NCI-H460 (cell line): ENCODE data around the gene STUM. TPM values are rescaled to one million over a fixed set of nuclear protein-coding genes. Genes with fewer than 3 reads are reported as not detected.
"Not testable (repeated sequence)": the region's sequence is repeated elsewhere in the genome, so short reads cannot be mapped to it uniquely, and the experiment has no call there.

ENCODE experiments used
- DNase-seq: peaks from one replicate; pipeline ENCODE4 v3.0.0-alpha.2; 2016; ENCODE audit warnings: low read depth; ENCODE audit errors: extremely low read depth
- polyA plus RNA-seq: library from polyadenylated mRNA; depleted of rRNA; stranded (reverse); fragments of >200 nt; gene quantifications from 2 replicates; pipeline ENCODE4 v1.2.3, GENCODE V29; 2014; cell fraction: nucleus; rRNA removed
- total RNA-seq: library from RNA; depleted of rRNA; stranded (reverse); fragments of >200 nt; shearing (Covaris generic); gene quantifications from 2 replicates; pipeline ENCODE4 v1.2.3, GENCODE V29; 2014; rRNA removed

STUM gene, protein sequence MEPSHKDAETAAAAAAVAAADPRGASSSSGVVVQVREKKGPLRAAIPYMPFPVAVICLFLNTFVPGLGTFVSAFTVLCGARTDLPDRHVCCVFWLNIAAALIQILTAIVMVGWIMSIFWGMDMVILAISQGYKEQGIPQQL
- total RNA-seq: not detected in 2 replicates
- polyA plus RNA-seq: not detected in 2 replicates

DNA sequence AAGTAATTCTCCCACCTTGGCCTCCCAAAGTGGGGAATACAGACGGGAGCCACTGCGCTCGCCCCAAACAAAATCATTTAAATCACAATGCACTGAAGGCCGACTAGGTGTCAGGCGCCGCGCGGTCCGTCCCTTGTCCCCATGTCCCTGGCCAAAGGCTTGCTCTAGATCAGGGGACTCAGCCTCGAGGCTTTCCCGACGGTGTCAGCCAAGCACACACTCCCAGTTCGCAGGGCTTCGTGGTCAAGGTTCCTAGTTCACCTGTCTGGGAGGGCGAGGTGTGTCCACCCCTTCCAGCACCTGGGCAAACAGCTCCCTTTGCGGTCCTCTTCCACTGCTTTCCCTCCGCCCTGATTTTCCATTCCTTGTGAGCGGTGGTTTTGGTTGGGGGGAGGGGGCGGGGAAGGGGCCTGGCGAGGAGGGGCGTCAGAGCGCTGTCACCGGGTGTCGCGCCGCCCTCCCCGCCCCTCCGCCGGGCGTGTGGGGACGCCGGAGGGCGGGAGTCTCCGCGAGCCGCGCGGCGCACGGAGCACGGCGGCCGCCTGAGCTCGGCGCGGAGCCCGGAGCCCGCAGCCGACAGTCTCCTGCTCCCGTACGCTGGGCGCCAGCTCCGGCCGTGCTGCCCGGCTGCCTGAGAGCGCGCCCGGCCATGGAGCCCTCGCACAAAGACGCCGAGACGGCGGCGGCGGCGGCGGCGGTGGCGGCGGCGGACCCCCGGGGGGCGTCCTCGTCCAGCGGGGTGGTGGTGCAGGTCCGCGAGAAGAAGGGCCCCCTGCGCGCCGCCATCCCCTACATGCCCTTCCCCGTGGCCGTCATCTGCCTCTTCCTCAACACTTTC lies at the start of gene STUM:
Gene STUM (plus strand): TSS at position 509 of the 838 bp plus-strand sequence. CDS start 141 bp downstream, at position 650.
- no peak for DNase-seq

DNA sequence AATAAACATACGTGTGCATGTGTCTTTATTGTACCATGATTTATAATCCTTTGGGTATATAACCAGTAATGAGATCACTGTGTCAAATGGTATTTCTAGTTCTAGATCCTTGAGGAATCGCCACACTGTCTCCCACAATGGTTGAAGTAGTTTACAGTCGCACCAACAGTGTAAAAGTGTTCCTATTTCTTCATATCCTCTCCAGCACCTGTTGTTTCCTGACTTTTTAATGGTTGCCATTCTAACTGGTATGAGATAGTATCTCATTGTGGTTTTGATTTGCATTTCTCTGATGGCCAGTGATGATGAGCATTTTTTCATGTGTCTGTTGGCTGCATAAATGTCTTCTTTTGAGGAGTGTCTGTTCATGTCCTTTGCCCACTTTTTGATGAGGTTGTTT lies 48.9 kb upstream of the STUM start:
- DNase-seq: not testable (repeated sequence)

- DNase-seq: no peak
Measured at GRCh38 chr1:226506021-226506420, 42.5 kb upstream of the STUM start.

DNA sequence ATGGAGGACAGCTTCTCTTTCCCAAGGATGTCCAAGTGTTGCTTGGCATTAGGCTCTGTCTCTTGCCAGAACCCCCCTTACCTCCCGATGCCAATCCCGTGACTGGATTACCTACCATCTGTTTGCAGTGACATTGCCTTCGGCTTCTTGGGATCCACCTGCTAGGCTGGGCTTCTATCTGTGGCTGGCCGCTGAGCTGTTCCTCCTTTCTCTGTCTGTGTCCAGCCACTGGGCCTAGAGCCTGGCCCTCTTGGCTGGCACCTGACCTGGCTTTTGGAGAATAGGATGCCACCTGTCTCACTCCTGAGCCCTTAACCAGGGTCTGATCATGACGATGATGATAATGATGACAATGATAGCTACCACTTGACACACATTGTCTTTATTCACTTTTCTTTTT lies 41.6 kb upstream of the STUM start:
- no peak for DNase-seq

DNA sequence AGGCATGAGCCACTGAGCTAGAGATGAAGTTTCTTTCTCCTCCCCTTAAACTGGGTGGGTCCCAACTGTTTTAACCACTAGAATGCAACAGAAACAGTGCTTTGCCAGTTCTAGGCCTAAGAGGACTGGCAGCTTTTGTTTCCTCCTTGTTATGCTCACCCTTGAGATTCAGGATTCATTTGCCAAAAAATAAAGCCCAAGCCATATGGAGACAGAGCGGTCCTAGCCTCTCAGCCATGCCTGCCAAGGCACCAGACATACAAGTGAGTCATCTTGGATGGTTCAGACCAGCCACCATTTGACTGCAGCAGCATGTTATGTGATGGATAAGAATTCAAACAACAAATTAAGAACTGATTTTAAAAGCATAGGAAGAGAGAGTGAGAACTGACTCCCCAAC lies 38.1 kb upstream of the STUM start:
- DNase-seq: no peak

GRCh38 chr1:226511296-226511695 lies 37.3 kb upstream of the STUM start:
- no peak for DNase-seq

GRCh38 chr1:226512076-226512728 lies 36.4 kb upstream of the STUM start:
- no peak for DNase-seq

DNA sequence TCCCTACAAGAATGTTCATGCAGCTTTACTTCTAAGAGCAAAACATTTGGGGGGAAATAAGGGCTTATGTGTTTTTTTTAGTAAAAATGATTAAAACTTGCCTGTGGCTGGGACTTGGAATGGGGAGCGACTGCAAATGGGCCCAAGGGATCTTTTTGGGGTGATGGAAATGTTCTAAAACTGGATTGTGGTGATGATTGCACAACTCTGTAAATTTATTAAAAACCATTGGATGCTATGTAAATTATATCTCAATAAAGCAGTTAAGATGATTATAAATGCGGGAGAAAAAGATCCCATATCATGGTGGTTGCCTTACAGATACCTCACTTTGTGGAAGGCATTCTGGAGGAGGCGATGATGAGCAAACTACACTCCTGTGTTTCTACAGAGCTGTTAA lies 30.2 kb upstream of the STUM start:
- no peak for DNase-seq

- DNase-seq: no peak
Measured at GRCh38 chr1:226519135-226519534, 29.4 kb upstream of the STUM start.

DNA sequence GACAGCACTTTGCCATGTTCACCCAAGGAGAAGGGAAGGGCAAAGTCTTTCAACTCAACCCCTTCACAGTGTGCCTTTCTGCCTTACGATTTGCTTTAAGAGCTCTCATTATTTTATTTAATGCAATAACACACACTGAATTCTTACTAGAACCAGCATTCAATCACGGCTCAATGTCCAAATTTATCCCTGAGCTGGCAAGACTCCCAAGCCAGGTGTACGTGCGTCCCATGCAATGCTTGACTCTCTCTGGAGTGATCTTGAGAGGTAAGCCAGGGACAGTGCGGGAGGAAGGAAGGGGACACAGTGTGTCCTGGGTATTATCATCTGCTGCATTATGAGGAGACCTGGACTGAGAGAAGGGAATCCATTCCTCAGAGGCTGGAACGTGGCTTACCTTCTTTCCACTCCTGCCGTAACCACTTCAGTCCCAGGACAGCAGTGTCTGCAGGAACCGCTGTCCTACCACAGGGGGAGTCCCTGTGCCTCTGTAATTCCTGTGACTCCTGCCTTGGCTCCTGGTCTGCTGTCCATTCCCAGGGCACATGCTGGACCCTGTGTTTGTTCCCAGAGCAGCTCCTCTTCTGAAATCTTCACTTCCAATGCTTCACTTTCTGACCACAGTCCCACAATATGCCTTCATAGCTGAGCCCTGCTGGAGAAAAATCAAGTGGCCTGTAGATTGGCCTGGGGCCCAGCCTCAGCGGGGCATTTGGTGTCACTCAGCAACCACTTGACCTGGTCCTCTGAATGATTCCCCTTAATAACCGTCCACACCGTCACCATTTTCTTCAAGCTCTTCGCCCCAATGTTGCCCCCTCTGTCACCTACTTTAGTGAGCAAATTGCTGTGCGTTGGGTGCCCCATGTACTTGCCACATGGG lies 28.6 kb upstream of the STUM start:
- DNase-seq: no peak

DNA sequence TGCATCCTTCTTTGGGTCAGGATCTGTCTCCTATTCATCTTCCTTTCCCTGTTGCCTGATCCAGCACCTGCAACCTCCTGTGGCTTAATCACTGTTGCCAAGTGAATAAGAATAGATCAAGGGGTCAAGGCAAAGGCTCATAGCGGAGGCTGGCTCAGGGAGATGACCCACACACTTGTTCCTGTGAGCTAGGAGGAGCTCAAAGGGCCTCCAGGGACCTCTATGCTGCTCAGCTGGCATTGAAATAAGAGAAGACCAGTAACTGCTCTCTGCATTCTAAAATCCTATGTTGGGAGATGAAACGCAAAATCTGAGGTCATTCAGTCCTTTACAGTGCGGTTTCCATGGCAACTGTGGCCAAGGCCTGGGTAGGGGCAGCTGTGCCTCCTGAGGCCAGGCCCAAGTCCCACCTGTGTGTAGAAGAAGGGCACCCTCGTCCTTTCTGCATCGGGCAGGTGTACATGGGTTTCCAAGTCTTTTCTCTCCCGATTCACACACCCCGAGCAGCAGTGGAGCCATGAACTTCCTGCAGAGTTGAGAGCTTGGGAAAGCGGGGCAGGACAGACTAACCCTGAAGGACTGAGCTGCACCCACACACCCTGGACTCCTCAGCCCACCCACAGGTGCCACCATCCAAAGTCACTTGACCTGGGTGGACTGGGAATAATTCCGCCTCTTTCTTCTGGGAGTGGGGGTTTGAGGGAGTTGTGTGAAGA lies 27.8 kb upstream of the STUM start:
- no peak for DNase-seq

GRCh38 chr1:226523646-226524406 lies 24.7 kb upstream of the STUM start:
- no peak for DNase-seq

DNA sequence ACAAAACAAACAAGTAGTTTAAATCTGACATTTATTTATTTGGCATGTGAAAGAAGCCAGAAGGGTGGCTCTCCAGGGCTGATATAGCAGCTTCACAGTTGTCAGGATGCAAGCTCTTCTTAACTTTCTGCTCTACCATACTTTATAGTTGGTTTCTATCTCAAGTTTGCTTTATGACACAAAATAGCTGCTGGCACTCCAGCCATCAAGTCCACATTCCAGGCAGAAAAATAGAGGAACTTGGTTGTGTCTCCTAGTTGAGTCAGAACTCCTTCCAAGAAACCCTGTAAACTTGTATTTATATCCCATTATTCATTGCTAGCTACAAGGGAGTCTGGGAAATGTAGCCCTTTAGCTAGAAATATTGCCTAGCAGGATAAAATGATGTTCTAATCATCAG lies 24.0 kb upstream of the STUM start:
- no peak for DNase-seq

DNA sequence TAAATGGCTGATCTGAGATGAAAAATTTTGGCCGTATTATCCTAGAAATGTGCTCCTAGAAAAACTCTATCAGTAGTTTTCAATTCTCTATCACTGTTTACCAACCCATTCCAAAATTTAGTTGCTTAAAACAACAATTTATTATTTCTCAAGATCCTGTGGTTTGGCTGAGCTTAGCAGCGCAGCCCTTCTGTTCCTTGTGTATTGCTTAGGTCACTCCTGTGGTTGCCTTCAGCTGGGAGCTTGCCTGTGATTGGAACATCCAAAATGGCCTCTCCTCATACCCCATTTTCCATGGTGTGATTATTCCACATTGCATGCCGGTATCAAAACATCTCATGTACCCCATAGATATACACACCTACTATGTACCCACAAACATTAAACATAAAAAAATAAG lies 22.8 kb upstream of the STUM start:
- DNase-seq: no peak

- peak; percentile 52 for DNase-seq
Measured at GRCh38 chr1:226526801-226527595, 21.6 kb upstream of the STUM start.

- DNase-seq: no peak
Measured at GRCh38 chr1:226529891-226530290, 18.7 kb upstream of the STUM start.

- no peak for DNase-seq
Measured at GRCh38 chr1:226530591-226530990, 18.0 kb upstream of the STUM start.

DNA sequence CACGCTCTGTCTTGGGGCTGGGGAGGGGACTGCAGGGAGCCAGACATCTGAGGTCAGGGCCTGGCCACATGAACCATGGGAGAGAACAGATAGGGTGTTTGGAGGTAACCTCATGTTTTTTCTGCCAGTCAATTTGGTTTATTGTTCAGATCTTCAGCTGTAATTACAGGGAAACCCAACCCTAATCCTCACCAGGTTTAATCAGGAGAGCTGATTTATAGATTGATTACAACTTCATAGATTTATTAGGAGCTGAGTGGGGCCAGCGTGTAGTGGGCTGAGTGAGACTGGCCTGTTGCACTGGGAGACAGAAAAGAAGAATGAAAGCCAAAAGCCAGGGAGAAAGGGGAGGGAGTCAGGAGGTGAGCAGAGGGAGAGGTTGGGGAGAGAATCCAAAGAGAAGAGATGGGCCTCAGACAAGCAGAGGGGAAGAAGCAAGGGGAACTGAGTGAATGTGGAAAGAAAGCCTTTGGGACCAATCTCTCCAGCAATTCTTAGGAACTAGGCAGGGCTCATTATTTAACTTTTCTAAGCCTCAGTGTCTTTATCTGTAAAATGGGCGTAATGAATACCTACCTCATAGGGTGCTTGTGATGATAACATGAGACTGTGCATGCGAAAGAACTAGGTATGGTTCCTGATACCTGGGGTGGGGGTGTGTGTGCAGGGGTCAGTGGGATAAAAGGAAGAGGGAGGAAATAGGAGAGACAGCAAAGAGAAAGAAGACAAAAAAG lies 17.0 kb upstream of the STUM start:
- no peak for DNase-seq
